Breast epithelium (tissue), 3 donors: ENCODE measurements around the gene SCRT2.

Experiments used
- CTCF ChIP-seq, 3 donors: fragments of 450-650 bp; IDR thresholded peaks; one replicate each; pipeline ENCODE4 v1.5.1; 2016 to 2017; ENCODE audit warnings: antibody characterized with exemption in 3 of 3, mild to moderate bottlenecking in 3 of 3, moderate library complexity in 3 of 3
- POLR2A ChIP-seq: fragments of 450-650 bp; IDR thresholded peaks from one replicate; pipeline ENCODE4 v1.6.1; 2016; ENCODE audit warnings: antibody characterized with exemption, mild to moderate bottlenecking, moderate library complexity

- TF ChIP-seq CTCF (IDR thresholded peaks at IDR 0.05), result no peak
- no peak for TF ChIP-seq POLR2A
Observed at GRCh38 chr20:688809-689212, 13.2 kb upstream of the SCRT2 start.
